Hematopoietic multipotent progenitor cell treated with erythropoietin and hydrocortisone succinate and interleukin-3 and kit ligand, for 15 days (in vitro differentiated cells): ENCODE data around the gene APCDD1L.
"Not testable (repeated sequence)": the region's sequence is repeated elsewhere in the genome, so short reads cannot be mapped to it uniquely, and the experiment has no call there.

Experiments used
- DNase-seq: peaks from one replicate; pipeline ENCODE4 v3.0.0-alpha.2; 2015; ENCODE audit warnings: low spot score

The APCDD1L gene

GRCh38 chr20:58544891-58545290 is 29.7 kb upstream of the APCDD1L start:
- DNase-seq = no peak

- DNase-seq = no peak
Measured at GRCh38 chr20:58544286-58544685, 29.1 kb upstream of the APCDD1L start.

- no peak for DNase-seq
Measured at GRCh38 chr20:58543274-58543673, 28.1 kb upstream of the APCDD1L start.

GRCh38 chr20:58542411-58543095 is 27.4 kb upstream of the APCDD1L start:
- no peak for DNase-seq

GRCh38 chr20:58542034-58542410 is 26.8 kb upstream of the APCDD1L start:
- DNase-seq = not testable (repeated sequence)

- no peak for DNase-seq
Measured at GRCh38 chr20:58538752-58539151, 23.6 kb upstream of the APCDD1L start.

GRCh38 chr20:58537831-58538230 is 22.6 kb upstream of the APCDD1L start:
- no peak for DNase-seq

GRCh38 chr20:58536289-58536688 is 21.1 kb upstream of the APCDD1L start:
- DNase-seq = no peak

GRCh38 chr20:58531657-58532056 is 16.5 kb upstream of the APCDD1L start:
- DNase-seq = no peak

- no peak for DNase-seq
Measured at GRCh38 chr20:58531063-58531462, 15.9 kb upstream of the APCDD1L start.

- DNase-seq = no peak
Measured at GRCh38 chr20:58528412-58528811, 13.2 kb upstream of the APCDD1L start.

- DNase-seq = no peak
Measured at GRCh38 chr20:58526411-58526810, 11.2 kb upstream of the APCDD1L start.

GRCh38 chr20:58524814-58525213 is 9.6 kb upstream of the APCDD1L start:
- no peak for DNase-seq

- DNase-seq = no peak
Measured at GRCh38 chr20:58523971-58524315, 8.7 kb upstream of the APCDD1L start.

GRCh38 chr20:58523072-58523970 is 8.1 kb upstream of the APCDD1L start:
- DNase-seq = no peak

- no peak for DNase-seq
Measured at GRCh38 chr20:58522666-58523065, 7.5 kb upstream of the APCDD1L start.

GRCh38 chr20:58521763-58522162 is 6.6 kb upstream of the APCDD1L start:
- DNase-seq = no peak

GRCh38 chr20:58519940-58520712 is 4.9 kb upstream of the APCDD1L start:
- DNase-seq = no peak

- DNase-seq = no peak
Measured at GRCh38 chr20:58518896-58519593, 3.8 kb upstream of the APCDD1L start.

- no peak for DNase-seq
Measured at GRCh38 chr20:58518387-58518786, 3.2 kb upstream of the APCDD1L start.

- no peak for DNase-seq
Measured at GRCh38 chr20:58514321-58515232, 622 bp downstream of the APCDD1L start.
